T follicular helper cell (primary cell): Measurements from ENCODE around the gene DIO3.
"Not testable (repeated sequence)": the region's sequence is repeated elsewhere in the genome, so short reads cannot be mapped to it uniquely, and the experiment has no call there.

Experiments
- DNase-seq: peaks from one replicate; pipeline ENCODE4 v3.0.0-alpha.2; 2020; ENCODE audit warnings: low read depth

DIO3 gene

GRCh38 chr14:101542391-101542790 is 18.9 kb upstream of the DIO3 start:
- no peak for DNase-seq

GRCh38 chr14:101543814-101544213 is 17.5 kb upstream of the DIO3 start:
- DNase-seq, result no peak

- DNase-seq, result no peak
These were observed 16.7 kb upstream of the DIO3 start for GRCh38 chr14:101544550-101544949.

- no peak for DNase-seq
These were observed 14.6 kb upstream of the DIO3 start for GRCh38 chr14:101546706-101547105.

- no peak for DNase-seq
These were observed 14.1 kb upstream of the DIO3 start for GRCh38 chr14:101547107-101547738.

GRCh38 chr14:101547961-101548669 is 13.2 kb upstream of the DIO3 start:
- no peak for DNase-seq

- DNase-seq, result no peak
These were observed 12.6 kb upstream of the DIO3 start for GRCh38 chr14:101548710-101549109.

- no peak for DNase-seq
These were observed 12.1 kb upstream of the DIO3 start for GRCh38 chr14:101549154-101549553.

GRCh38 chr14:101550202-101550912 is 10.9 kb upstream of the DIO3 start:
- DNase-seq, result not testable (repeated sequence)

- no peak for DNase-seq
These were observed 9.3 kb upstream of the DIO3 start for GRCh38 chr14:101551729-101552595.

GRCh38 chr14:101552786-101553231 is 8.5 kb upstream of the DIO3 start:
- no peak for DNase-seq

- DNase-seq, result no peak
These were observed 7.9 kb upstream of the DIO3 start for GRCh38 chr14:101553393-101553792.

GRCh38 chr14:101553931-101554330 is 7.4 kb upstream of the DIO3 start:
- DNase-seq, result no peak

GRCh38 chr14:101554991-101555668 is 6.2 kb upstream of the DIO3 start:
- DNase-seq, result no peak

- DNase-seq, result not testable (repeated sequence)
These were observed 5.6 kb upstream of the DIO3 start for GRCh38 chr14:101555669-101556043.

GRCh38 chr14:101556131-101556530 is 5.2 kb upstream of the DIO3 start:
- DNase-seq, result no peak

- no peak for DNase-seq
These were observed 4.6 kb upstream of the DIO3 start for GRCh38 chr14:101556566-101557320.

- DNase-seq, result no peak
These were observed 4.0 kb upstream of the DIO3 start for GRCh38 chr14:101557321-101557695.

GRCh38 chr14:101557811-101558738 is 3.2 kb upstream of the DIO3 start:
- DNase-seq, result no peak
